Measurements from ENCODE around the gene CREB3L1.
A peak's percentile ranks its signal among the peaks of the same experiment; 100 is the strongest.

CREB3L1 gene

DNA sequence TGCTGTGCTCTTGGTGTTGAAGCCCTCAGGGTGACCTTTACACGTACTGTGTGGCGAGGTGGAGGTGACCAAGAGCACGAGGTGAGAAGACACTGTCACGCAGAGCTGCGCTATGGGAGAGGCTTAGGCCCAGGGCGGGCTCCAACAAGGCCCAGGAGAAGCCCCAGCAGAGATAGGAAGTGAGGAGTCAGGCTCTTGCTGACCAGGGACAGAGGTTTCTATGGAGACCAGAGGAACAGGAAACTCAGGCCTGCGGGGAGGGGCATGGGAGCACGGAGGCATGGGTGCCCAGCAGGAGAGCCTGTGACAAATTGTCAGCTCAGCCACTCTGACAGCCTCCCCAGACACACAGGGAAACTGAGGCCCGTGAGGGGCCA is 85.6 kb downstream of the CREB3L1 start:
- DNase-seq (ENCODE audit: low spot score) = no peak

- DNase-seq (ENCODE audit: low spot score) = no peak
Observed at GRCh38 chr11:46363455-46364005, 86.1 kb downstream of the CREB3L1 start.

DNA sequence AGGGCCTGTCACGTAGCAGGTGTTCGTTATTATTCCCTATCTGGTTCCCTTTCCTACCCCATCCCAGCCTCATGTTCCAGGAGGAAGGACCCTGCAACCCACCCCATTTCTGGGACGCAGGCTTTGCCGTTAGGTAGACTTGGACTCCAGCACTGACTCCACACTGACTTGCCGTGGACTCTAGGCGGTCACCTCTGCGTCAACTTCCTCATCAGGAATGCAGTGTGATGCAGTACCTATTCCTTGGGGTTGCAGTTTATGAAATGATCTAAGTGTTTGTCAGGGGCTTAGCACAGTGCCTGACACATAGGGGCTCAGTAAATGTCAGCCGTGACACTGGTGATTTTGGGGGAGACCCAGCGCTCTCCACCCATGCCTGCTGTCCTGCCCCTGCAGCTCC is 86.6 kb downstream of the CREB3L1 start:
- no peak for DNase-seq (ENCODE audit: low spot score)

GRCh38 chr11:46364791-46365190 is 87.3 kb downstream of the CREB3L1 start:
- no peak for DNase-seq (ENCODE audit: low spot score)

DNA sequence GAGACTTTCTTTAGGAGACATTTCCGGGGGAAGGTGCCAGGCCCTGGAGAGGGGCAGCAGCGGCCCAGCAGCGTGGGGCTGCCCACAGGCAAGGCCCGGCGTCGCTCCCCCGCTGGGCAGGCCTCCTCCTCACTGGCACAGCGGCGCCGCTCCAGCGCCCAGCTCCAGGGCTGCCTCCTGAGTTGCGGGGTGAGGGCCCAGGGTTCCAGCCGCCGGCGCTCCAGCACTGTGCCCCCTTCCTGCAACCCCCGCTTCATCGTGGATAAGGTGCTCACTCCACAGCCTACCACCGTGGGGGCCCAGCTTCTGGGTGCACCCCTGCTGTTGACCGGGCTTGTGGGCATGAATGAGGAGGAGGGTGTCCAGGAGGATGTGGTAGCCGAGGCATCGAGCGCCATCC is 88.8 kb downstream of the CREB3L1 start:
- no peak for DNase-seq (ENCODE audit: low spot score)

DNA sequence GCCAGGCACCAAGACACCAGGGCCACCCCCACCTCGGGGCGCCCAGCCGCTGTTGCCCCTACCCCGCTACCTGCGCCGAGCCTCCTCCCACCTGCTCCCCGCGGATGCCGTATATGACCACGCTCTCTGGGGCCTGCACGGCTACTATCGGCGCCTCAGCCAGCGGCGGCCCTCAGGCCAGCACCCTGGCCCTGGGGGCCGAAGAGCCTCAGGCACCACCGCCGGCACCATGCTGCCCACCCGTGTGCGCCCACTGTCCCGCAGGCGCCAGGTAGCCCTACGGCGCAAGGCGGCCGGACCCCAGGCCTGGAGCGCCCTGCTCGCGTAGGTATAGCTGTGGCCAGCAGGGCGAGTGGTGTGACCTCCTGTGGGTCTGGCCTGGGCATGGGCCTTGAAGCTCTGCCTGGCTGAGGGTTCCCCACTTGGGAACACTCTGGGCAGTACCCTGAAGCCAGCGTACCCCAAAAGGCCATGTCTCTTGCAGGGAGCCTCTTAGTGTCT is 89.2 kb downstream of the CREB3L1 start:
- no peak for DNase-seq (ENCODE audit: low spot score)

GRCh38 chr11:46367244-46367915 is 89.9 kb downstream of the CREB3L1 start:
- no peak for DNase-seq (ENCODE audit: low spot score)

GRCh38 chr11:46367916-46368267 is 90.4 kb downstream of the CREB3L1 start:
- no peak for DNase-seq (ENCODE audit: low spot score)

DNA sequence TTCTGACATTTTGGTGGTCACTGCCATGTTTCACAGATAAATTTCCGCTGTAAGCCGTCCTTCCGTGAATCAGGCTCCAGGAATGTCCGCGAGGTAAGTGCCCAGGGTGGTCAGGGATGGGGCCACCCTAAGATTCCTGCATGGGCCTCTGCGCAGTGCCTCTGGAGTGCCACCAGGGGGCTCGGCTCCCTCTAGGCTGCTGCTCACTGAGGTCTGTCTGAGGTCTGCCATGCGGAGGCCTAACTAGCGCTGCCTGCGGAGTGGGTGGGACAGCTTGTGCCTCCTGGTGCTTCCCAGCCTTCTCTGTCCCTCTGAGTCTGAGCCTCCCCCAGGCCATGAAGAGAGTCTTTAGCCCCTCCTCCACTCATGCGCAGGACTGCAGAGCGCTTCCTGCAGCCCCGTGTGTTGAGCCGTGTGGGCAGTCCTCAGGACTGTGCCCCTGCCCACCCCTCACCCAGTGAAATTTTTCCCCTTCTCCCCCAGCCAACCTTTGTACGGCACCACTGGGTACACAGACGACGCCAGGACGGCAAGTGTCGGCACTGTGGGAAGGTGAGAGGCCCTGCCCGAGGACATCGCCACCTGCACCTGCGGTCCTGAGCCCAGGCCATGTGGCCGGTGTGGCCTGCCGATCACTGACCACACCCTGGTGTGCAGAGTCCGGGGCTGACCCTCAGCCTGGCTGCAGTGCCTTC is 92.1 kb downstream of the CREB3L1 start:
- DNase-seq (ENCODE audit: low spot score) = peak; percentile 92

GRCh38 chr11:46370253-46370652 is 92.8 kb downstream of the CREB3L1 start:
- DNase-seq (ENCODE audit: low spot score) = no peak
